ENCODE measurements around the gene ANKRD62.

Gene ANKRD62

GRCh38 chr18:12088731-12089375 lies 4.8 kb upstream of the ANKRD62 start:
- Histone ChIP-seq H3K4me3 (ENCODE audit: low read depth, low read length) (no peak overlapping the region), H3K9me3 (ENCODE audit: control insufficient read depth, insufficient read depth, low read depth, low read length) (no peaks in the 10 kb centered on the region), H3K27ac (ENCODE audit: extremely low read depth, low read depth, low read length) (no peak overlapping the region), H3K4me1 (ENCODE audit: control insufficient read depth, insufficient read depth, low read length) (no peaks in the 10 kb centered on the region), H3K36me3 (ENCODE audit: control insufficient read depth in 2 of 2, insufficient read depth in 1 of 2, low read length in 2 of 2) (no peaks in the 10 kb centered on the region)
- POLR2A ChIA-PET = no interaction called here
- CTCF ChIA-PET = interaction anchor here (1.4 kb wide), 1 partner anchor 183 kb away, joined by 3 read pairs; no protein-coding TSS in a partner anchor
- TF ChIP-seq ZNF155 (tag by site-specific recombination; IDR thresholded peaks at IDR 0.05) (no peak), ZSCAN30 (tag by site-specific recombination; IDR thresholded peaks at IDR 0.05) (no peak), HOXA7 (CRISPR knock-in tag; IDR thresholded peaks at IDR 0.05; ENCODE audit: borderline replicate concordance) (no peak), ZNF558 (tag by site-specific recombination; IDR thresholded peaks at IDR 0.05) (no peak)

GRCh38 chr18:12091538-12092141 lies 2.0 kb upstream of the ANKRD62 start:
- POLR2A ChIA-PET = no interaction called here

More at GRCh38 chr18:12091538-12092141, 2.0 kb upstream of the ANKRD62 start:
- no peaks in the 10 kb centered on the region for H3K4me1 ChIP-seq (ENCODE audit: control insufficient read depth, insufficient read depth, low read length)
- no peaks in the 10 kb centered on the region for H3K36me3 ChIP-seq (ENCODE audit: control insufficient read depth in 2 of 2, insufficient read depth in 1 of 2, low read length in 2 of 2)
- H3K27ac ChIP-seq (ENCODE audit: extremely low read depth, low read depth, low read length) = no peak overlapping the region
- CTCF ChIA-PET = interaction anchor here (0.8 to 2.3 kb wide), 6 partner anchors 8 to 180 kb away, joined by 3 to 10 read pairs (median 4); no protein-coding TSS in a partner anchor
- TF ChIP-seq ZSCAN5A (tag by site-specific recombination; IDR thresholded peaks at IDR 0.05) (no peak), ZFP37 (tag by site-specific recombination; IDR thresholded peaks at IDR 0.05) (no peak), ZNF184 (tag by site-specific recombination; IDR thresholded peaks at IDR 0.05) (no peak), ZNF341 (tag by site-specific recombination; IDR thresholded peaks at IDR 0.05; ENCODE audit: low read depth) (no peak), ZNF558 (tag by site-specific recombination; IDR thresholded peaks at IDR 0.05) (no peak), PATZ1 (tag by site-specific recombination; IDR thresholded peaks at IDR 0.05) (no peak), ZNF239 (tag by site-specific recombination; IDR thresholded peaks at IDR 0.05) (no peak), ZNF155 (tag by site-specific recombination; IDR thresholded peaks at IDR 0.05) (no peak), KLF17 (tag by site-specific recombination; IDR thresholded peaks at IDR 0.05) (no peak), OSR2 (tag by site-specific recombination; IDR thresholded peaks at IDR 0.05) (no peak), PRDM4 (tag by site-specific recombination; IDR thresholded peaks at IDR 0.05) (no peak), ZNF394 (tag by site-specific recombination; IDR thresholded peaks at IDR 0.05; ENCODE audit: borderline replicate concordance) (no peak), SETDB1 (IDR thresholded peaks at IDR 0.05; ENCODE audit: insufficient read length, low read length) (no peak), TSHZ1 (tag by site-specific recombination; IDR thresholded peaks at IDR 0.05; ENCODE audit: borderline replicate concordance) (no peak), ZNF521 (tag by site-specific recombination; IDR thresholded peaks at IDR 0.05) (no peak), GLIS1 (tag by site-specific recombination; IDR thresholded peaks at IDR 0.05) (no peak)
- H3K9me3 ChIP-seq (ENCODE audit: control insufficient read depth, insufficient read depth, low read depth, low read length) = no peaks in the 10 kb centered on the region
- H3K4me3 ChIP-seq (ENCODE audit: low read depth, low read length) = no peak overlapping the region

All from HEK293 (cell line).